Esophagus muscularis mucosa (tissue), 4 donors: ENCODE measurements around the gene RANBP6.

Source experiments
- EP300 ChIP-seq: sonication (generic); formaldehyde crosslinking; IDR thresholded peaks from one replicate; pipeline ENCODE4 v1.6.1; 2017; ENCODE audit warnings: antibody characterized with exemption
- POLR2AphosphoS5 ChIP-seq, 2 donors: sonication (generic); formaldehyde crosslinking; IDR thresholded peaks; one replicate each; pipeline ENCODE4 v1.6.1; 2017; ENCODE audit warnings: antibody characterized with exemption in 2 of 2
- TF ChIP-seq, protein P1 (sequence below), 3 experiments: fragments of 200-600 bp in 2 of 3; fragments of 450-650 bp in 1 of 3; sonication (generic) in 2 of 3; IDR thresholded peaks; one replicate each; pipeline ENCODE4 v1.5.1; 2017 to 2019; ENCODE audit warnings: antibody characterized with exemption in 3 of 3, mild to moderate bottlenecking in 2 of 3, moderate library complexity in 1 of 3

DNA sequence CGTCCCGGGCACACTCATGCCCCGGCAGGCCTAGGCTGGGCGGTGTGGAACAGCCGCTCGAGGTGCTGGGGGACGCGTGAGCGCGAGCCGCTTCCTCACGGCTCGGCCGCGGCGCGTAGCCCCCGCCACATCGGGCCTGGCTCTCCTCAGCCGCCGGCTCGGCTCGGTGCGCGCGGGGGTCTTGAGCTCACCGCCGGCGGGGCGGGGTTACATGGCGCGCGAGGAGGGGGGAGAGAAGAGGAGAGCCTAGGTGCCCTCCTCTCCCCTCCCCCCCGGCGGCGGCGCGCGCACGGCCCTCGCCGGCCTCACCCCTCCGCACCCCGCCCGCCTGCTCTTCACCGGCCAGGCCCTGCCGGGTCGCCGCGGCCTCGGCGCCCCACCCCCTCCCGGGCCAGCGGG lies 7.7 kb downstream of the RANBP6 start:
- TF ChIP-seq, protein P1, sequence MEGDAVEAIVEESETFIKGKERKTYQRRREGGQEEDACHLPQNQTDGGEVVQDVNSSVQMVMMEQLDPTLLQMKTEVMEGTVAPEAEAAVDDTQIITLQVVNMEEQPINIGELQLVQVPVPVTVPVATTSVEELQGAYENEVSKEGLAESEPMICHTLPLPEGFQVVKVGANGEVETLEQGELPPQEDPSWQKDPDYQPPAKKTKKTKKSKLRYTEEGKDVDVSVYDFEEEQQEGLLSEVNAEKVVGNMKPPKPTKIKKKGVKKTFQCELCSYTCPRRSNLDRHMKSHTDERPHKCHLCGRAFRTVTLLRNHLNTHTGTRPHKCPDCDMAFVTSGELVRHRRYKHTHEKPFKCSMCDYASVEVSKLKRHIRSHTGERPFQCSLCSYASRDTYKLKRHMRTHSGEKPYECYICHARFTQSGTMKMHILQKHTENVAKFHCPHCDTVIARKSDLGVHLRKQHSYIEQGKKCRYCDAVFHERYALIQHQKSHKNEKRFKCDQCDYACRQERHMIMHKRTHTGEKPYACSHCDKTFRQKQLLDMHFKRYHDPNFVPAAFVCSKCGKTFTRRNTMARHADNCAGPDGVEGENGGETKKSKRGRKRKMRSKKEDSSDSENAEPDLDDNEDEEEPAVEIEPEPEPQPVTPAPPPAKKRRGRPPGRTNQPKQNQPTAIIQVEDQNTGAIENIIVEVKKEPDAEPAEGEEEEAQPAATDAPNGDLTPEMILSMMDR (IDR thresholded peaks at IDR 0.05), result no peak
- TF ChIP-seq POLR2AphosphoS5 (IDR thresholded peaks at IDR 0.05), result no peak
- TF ChIP-seq EP300, result no peak
